GM18873 (cell line): ENCODE measurements around the gene ANKRD11.
"Not testable (repeated sequence)": the region's sequence is repeated elsewhere in the genome, so short reads cannot be mapped to it uniquely, and the experiment has no call there.

Experiments
- ATAC-seq: cut with Tn5 transposase; IDR thresholded peaks from one replicate; pipeline ENCODE4 v1.9.1; 2021; ENCODE audit warnings: mild to moderate bottlenecking, moderate library complexity, moderate number of reproducible peaks; ENCODE audit not compliant: unreplicated experiment, low FRiP score

ANKRD11 gene

GRCh38 chr16:89370601-89371000 is 119.8 kb downstream of the ANKRD11 start:
- ATAC-seq, result no peak

GRCh38 chr16:89370081-89370511 is 120.3 kb downstream of the ANKRD11 start:
- no peak for ATAC-seq

GRCh38 chr16:89369266-89369895 is 121.0 kb downstream of the ANKRD11 start:
- no peak for ATAC-seq

GRCh38 chr16:89368604-89369249 is 121.6 kb downstream of the ANKRD11 start:
- ATAC-seq, result no peak

GRCh38 chr16:89367538-89367915 is 122.8 kb downstream of the ANKRD11 start:
- ATAC-seq, result no peak

- ATAC-seq, result no peak
Observed at GRCh38 chr16:89366561-89367537, 123.5 kb downstream of the ANKRD11 start.

GRCh38 chr16:89365996-89366395 is 124.4 kb downstream of the ANKRD11 start:
- no peak for ATAC-seq

GRCh38 chr16:89365044-89365467 is 125.3 kb downstream of the ANKRD11 start:
- ATAC-seq, result no peak

GRCh38 chr16:89364606-89365005 is 125.8 kb downstream of the ANKRD11 start:
- no peak for ATAC-seq

GRCh38 chr16:89363621-89364393 is 126.6 kb downstream of the ANKRD11 start:
- ATAC-seq, result no peak

GRCh38 chr16:89362540-89363223 is 127.7 kb downstream of the ANKRD11 start:
- not testable (repeated sequence) for ATAC-seq

GRCh38 chr16:89361751-89362539 is 128.4 kb downstream of the ANKRD11 start:
- peak; percentile 52 for ATAC-seq

GRCh38 chr16:89360760-89361435 is 129.5 kb downstream of the ANKRD11 start:
- peak; percentile 47 for ATAC-seq

GRCh38 chr16:89359264-89360147 is 130.9 kb downstream of the ANKRD11 start:
- ATAC-seq, result no peak

- ATAC-seq, result no peak
Observed at GRCh38 chr16:89358030-89359005, 132.0 kb downstream of the ANKRD11 start.
